ENCODE results near the gene PPP1R14C. TPM values are rescaled to one million over a fixed set of nuclear protein-coding genes. Genes with fewer than 3 reads are reported as not detected.

PPP1R14C gene
- polyA plus RNA-seq, 2 of the 4 experiments (the other 2 are of a cell fraction) = 0.34 to 0.43 TPM

DNA sequence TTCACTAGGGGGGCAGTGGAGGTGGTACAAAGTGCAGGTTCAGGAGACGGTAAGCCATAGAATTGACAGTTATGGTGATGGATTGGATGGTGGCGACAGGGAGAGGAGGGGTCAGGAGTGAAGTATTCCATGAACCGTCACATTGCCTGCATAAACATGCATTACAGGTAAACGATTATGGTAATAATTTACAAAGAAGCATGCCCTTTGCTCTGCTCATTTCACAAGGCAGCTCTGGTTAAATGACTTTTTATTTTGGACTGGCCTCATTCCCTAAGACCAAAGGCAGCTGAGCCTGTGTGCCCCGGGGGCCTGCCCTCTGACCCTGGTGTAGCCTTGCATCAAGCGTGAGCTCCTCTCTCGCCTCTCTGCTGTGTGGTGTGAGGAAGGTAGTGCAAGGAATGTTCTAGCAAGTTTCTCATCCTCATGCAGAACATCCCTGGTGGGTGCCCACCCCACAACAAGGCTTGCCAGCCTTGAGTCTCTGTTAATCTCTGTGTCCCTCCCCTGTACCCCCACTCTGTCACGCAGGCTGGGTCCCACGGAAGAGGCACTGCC, 59.0 kb downstream of the PPP1R14C start:
- H3K9me3 ChIP-seq = no peaks in the 10 kb centered on the region
- DNase-seq (ENCODE audit: low read depth in 1 of 2, low spot score in 1 of 2) (no peak), FAIRE-seq (no peak), ATAC-seq (no peak)
- no peaks in the 10 kb centered on the region for H3K4me1 ChIP-seq
- TF ChIP-seq ZNF302 (CRISPR knock-in tag; IDR thresholded peaks at IDR 0.05) = no peak
- no peak for TF ChIP-seq ZFP36 (IDR thresholded peaks at IDR 0.05; ENCODE audit: borderline replicate concordance, partially characterized antibody)
- no peak for TF ChIP-seq EP300 (IDR thresholded peaks at IDR 0.05)
- TF ChIP-seq POLR2AphosphoS2 (conservative IDR thresholded peaks at IDR 0.05; ENCODE audit: low read length) = no peak
- TF ChIP-seq, protein P1, sequence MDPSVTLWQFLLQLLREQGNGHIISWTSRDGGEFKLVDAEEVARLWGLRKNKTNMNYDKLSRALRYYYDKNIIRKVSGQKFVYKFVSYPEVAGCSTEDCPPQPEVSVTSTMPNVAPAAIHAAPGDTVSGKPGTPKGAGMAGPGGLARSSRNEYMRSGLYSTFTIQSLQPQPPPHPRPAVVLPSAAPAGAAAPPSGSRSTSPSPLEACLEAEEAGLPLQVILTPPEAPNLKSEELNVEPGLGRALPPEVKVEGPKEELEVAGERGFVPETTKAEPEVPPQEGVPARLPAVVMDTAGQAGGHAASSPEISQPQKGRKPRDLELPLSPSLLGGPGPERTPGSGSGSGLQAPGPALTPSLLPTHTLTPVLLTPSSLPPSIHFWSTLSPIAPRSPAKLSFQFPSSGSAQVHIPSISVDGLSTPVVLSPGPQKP (IDR thresholded peaks at IDR 0.05; ENCODE audit: low read depth, low read length) = no peak
- no peak for TF ChIP-seq TP53 (CRISPR knock-in tag; IDR thresholded peaks at IDR 0.05)
- TF ChIP-seq RARB (CRISPR knock-in tag; IDR thresholded peaks at IDR 0.05) = no peak
- no peak for TF ChIP-seq CEBPB (IDR thresholded peaks at IDR 0.05)
- ChIA-PET POLR2A (no interaction called here), CTCF (no interaction called here)
- H3K27ac ChIP-seq = no peak overlapping the region
- 64% methylated on average over 8 of the region's 9 CpGs for WGBS (ENCODE audit: missing lambda C conversion rate)
- no peak overlapping the region for H3K4me2 ChIP-seq
- H3K4me3 ChIP-seq = no peak overlapping the region

DNA sequence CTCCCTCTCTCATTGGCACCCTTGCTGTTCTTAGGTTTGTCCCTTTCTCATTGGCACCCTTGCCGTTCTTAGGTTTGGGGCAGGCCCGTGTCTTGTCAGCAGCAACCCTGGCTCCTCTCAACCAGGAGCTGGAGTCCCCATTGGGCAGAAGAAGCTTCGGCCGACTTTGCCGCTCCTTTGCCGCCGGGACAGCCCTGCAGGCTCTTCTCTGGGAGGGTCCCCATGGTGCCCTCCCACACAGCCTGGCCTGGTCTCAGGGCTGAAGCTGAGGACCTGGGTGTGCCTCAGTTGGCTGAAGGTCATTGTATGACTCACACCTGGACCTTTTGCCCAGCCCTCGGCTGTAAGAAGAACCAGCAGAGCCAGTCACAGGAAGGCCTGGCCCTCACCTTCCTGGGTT, 59.6 kb downstream of the PPP1R14C start:
- H3K27ac ChIP-seq = no peak overlapping the region
- ChIA-PET CTCF (no interaction called here), POLR2A (no interaction called here)
- no peak overlapping the region for H3K4me2 ChIP-seq
- no peaks in the 10 kb centered on the region for H3K4me1 ChIP-seq
- ATAC-seq = no peak
- H3K4me3 ChIP-seq = no peak overlapping the region
- DNase-seq (ENCODE audit: low read depth in 1 of 2, low spot score in 1 of 2) = no peak
- TF ChIP-seq ZC3H11A (IDR thresholded peaks at IDR 0.05) (no peak), GATA3 (IDR thresholded peaks at IDR 0.05; ENCODE audit: borderline replicate concordance) (no peak), EHF (CRISPR knock-in tag; IDR thresholded peaks at IDR 0.05) (no peak), ZFP36 (IDR thresholded peaks at IDR 0.05; ENCODE audit: borderline replicate concordance, partially characterized antibody) (no peak), CHD4 (IDR thresholded peaks at IDR 0.05; ENCODE audit: borderline replicate concordance) (no peak), RAD21 (conservative IDR thresholded peaks at IDR 0.05 in 1 of 2, IDR thresholded peaks at IDR 0.05 in 1 of 2) (no peak), FOSL2 (IDR thresholded peaks at IDR 0.05) (no peak), FOSL2 (CRISPR knock-in tag; IDR thresholded peaks at IDR 0.05) (no peak), MAFK (IDR thresholded peaks at IDR 0.05; ENCODE audit: partially characterized antibody) (no peak), PHF8 (IDR thresholded peaks at IDR 0.05; ENCODE audit: borderline replicate concordance, low read depth) (no peak), EP300 (IDR thresholded peaks at IDR 0.05) (no peak), HOXA7 (CRISPR knock-in tag; IDR thresholded peaks at IDR 0.05) (no peak), NPAS2 (CRISPR knock-in tag; IDR thresholded peaks at IDR 0.05; ENCODE audit: borderline replicate concordance) (no peak), HOXB13 (CRISPR knock-in tag; IDR thresholded peaks at IDR 0.05; ENCODE audit: low read depth) (no peak), TFCP2L1 (CRISPR knock-in tag; IDR thresholded peaks at IDR 0.05) (no peak), ZSCAN20 (CRISPR knock-in tag; IDR thresholded peaks at IDR 0.05) (no peak), HEYL (CRISPR knock-in tag; IDR thresholded peaks at IDR 0.05) (no peak), CEBPB (IDR thresholded peaks at IDR 0.05) (no peak), JUN (IDR thresholded peaks at IDR 0.05) (no peak)
- TF ChIP-seq, protein P2, sequence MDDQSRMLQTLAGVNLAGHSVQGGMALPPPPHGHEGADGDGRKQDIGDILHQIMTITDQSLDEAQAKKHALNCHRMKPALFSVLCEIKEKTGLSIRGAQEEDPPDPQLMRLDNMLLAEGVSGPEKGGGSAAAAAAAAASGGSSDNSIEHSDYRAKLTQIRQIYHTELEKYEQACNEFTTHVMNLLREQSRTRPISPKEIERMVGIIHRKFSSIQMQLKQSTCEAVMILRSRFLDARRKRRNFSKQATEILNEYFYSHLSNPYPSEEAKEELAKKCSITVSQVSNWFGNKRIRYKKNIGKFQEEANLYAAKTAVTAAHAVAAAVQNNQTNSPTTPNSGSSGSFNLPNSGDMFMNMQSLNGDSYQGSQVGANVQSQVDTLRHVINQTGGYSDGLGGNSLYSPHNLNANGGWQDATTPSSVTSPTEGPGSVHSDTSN (IDR thresholded peaks at IDR 0.05) = no peak
- WGBS (ENCODE audit: missing lambda C conversion rate) = 59% methylated on average over 3 of the region's 8 CpGs
- no peak for FAIRE-seq
- no peaks in the 10 kb centered on the region for H3K9me3 ChIP-seq
